OCI-LY3 (cell line): ENCODE results near the gene SLIT1.
A peak's percentile ranks its signal among the peaks of the same experiment; 100 is the strongest.

Experiments used
- CTCF ChIP-seq: fragments of 200-600, 300-600 bp; sonication (generic); IDR thresholded peaks from 2 replicates; pipeline ENCODE4 v1.5.1; 2014; ENCODE audit warnings: antibody characterized with exemption, low read length, low read depth
- EZH2phosphoT487 ChIP-seq: fragments of 200-600 bp; shearing (Covaris generic); IDR thresholded peaks from 2 replicates; pipeline ENCODE4 v1.6.1; 2018; ENCODE audit warnings: antibody characterized with exemption, mixed run types, low read depth

GRCh38 chr10:96982149-96982930 lies 203.4 kb downstream of the SLIT1 start:
- TF ChIP-seq CTCF (peak; percentile 17; the same call in 1 of the 2 replicates), EZH2phosphoT487 (no peak)
